ENCODE data around the gene TOX2. TPM values are rescaled to one million over a fixed set of nuclear protein-coding genes. Genes with fewer than 3 reads are reported as not detected.

TOX2 gene
- total RNA-seq, 1 donor from 2014 or later: 3.9 TPM

DNA sequence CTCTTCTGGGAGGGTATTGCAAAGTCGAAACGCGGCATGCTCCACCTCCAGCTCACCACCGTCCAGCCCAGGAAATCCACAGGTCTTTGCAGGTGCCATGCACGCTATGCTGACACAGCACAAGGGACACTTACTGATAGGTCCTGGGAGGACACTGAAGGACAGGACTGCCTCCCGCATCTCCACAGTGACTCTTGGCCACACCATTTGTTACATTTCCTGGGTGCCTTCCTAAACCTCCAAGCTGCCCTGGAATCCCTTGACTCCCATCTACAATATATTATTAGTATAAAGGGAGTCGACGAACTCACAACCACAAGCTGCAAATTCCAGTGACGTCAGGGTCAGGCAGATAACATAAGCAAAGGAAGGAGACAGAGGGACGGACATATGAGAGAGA lies 165.4 kb downstream of the TOX2 start:
- DNase-seq (ENCODE audit: low spot score): no peak

DNA sequence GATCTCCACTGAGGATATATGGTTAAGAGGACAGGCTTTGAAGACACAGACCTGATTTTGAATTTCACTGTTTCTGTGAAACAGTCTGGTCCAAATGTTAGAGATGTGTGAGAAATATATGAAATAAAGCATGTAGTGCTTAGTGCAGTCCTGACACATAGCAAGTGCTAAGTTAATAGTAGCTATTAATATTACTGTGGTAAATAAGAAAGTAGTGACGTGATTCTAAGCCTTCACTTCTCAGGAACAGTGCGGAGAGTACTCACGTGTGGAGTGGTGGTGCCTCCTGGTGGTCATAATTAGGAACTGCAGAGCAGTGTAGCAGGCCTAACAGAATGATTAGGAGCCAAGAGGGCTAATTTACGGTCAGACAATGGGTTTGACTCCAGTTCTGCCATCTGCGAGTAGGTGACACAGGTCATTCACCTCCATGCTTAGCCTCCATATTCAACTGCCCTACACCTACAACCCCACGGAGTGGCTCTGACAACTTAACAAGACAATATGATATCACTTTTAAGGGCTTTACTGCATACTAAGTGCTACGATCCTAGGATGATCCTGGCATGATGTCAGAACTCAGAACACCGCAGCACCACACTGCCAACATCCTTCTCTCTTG lies 166.1 kb downstream of the TOX2 start:
- peak; percentile 81 for DNase-seq (ENCODE audit: low spot score)

DNA sequence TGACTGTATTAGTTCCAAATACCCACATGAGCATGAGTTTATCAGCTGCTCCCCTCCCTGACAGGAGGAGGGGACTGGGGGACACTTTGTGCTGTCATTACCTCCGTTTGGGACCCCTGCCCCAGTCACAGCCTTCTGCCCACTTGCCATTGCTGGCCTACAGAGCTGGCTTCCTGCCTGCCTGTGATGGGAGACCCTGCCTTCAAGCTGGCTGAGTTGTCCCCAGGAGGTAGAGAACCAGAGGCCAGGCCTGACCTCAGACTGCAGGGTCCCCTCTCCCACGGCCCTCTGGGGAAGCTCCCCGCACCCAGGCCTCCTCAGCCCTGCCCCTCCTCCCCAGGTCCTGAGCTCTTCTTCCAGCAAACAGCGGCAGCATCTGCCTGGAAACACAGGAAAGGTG lies 166.8 kb downstream of the TOX2 start:
- DNase-seq (ENCODE audit: low spot score): peak; percentile 42

DNA sequence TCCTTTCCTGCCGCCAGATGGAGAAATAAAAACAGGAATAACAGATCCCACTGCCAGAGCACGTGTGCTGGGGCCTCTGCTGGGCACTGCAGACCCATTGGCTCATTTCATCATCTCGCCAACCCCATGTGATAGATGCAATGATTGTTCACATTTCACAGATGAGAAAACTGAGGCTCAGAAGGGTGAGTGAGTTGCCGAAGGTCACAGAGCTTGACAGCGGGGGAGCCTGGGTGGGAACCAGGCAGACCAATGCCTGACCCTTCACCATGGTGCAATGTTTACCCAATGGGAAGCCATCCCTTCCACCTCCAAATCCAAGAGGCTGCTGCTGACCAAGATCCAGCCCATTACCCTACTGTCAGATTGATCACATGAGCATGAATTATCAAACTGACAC lies 167.2 kb downstream of the TOX2 start:
- peak; percentile 30 for DNase-seq (ENCODE audit: low spot score)

DNA sequence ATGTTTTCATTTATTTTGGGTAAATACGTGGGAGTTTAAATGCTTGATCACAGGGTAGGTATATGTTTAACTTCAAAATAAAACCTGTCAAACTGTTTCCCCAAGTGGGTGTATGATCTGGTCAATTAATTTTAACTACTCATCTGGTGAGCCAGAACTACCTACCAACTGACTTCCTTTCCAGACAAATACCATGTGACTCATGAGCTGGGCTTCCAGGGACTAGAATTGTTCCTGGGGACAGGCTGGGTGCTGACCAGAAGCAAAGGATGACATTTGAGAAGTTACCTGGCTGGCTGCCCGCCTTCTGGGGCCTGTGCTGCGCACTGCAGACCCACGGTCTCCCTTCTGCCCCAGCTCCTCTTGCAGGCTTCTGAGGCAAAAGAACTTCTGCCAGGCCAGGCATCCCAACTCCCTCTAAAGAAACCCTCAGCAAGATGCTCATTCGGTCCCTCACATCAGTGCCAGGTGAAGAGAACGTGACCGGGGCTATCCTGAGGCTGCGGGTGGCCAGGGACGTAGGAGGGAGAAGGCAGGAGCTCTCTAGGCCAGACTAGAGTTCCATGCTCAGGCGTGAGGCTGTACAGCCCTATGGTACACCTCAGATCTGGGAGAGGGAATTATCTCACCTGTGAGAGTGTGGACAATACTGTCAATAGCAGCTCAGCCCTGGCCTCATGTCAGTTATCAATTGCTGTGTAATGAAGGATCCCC lies 168.7 kb downstream of the TOX2 start:
- peak; percentile 38 for DNase-seq (ENCODE audit: low spot score)

DNA sequence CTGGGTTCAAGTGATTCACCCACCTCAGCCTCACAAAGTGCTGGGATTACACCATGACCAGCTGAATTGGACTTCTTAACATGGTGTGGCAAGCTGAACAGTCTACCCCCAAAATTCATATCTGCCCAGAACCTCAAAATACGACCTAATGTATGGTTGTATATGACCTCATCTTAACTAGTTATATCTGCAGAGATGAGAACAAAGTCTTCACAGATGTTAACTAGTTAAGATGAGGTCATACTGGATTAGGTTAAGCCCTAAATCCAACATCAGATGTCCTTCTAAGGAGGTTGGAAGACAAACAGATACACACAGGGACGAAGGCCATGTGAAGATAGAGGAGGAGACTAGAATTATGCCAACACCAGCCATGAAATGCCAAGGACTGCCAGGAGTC lies 169.8 kb downstream of the TOX2 start:
- DNase-seq (ENCODE audit: low spot score): peak; percentile 8

DNA sequence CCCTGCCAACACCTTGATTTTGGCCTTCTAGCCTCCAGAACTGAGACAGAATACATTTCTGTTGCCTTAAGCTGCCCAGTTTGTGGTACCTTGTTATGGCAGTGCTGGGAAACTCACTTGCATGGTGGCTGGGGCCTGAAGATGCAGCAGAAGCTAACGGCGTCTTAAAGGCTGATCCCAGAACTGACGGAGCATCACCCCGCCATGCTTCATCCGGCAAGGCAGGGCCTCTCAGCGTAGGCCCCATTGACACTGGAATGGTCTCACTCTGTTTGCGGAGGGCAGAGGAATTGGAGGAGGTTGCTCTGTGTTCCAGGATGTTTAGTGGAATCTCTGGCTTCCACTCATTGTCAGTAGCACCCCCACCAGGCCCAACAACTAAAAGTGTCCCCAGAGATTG lies 170.2 kb downstream of the TOX2 start:
- no peak for DNase-seq (ENCODE audit: low spot score)

DNA sequence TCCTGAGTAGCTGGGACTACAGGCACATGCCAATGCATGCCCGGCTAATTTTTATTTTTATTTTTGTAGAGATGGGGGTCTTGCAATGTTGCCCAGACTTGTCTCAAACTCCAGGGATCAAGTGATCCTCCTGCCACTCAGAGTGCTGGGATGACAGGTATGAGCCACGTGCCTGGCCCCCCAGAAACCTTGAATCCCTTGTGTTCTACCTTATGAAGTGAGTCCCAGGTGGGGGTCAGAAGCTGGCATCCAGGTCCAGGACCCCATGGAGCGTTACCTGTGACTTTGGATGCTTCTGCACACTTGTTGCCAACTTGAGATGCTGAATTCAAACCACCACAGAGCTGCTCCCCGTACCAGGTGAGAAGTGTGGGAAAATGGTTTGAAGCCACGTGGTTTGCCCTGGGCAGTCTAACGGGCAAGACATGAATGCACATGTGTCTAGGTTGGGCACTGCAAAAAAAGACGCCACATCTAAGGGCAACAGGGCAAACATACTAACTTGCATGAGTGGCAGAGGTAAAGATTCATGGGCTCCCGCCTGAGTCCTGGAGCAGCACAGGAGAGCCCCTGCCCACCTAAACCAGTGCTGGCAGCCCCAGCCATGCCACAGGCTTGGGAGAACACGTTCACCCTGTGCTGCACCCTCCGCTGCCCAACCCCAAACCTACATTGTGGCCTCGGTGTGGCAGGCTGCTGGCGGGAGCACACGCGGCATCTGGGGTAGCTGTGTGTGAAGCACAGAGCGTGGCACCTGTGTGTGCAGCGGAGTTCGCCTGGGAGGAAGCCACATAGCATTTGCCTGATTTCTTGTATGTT lies 171.2 kb downstream of the TOX2 start:
- peak; percentile 31 for DNase-seq (ENCODE audit: low spot score)

DNA sequence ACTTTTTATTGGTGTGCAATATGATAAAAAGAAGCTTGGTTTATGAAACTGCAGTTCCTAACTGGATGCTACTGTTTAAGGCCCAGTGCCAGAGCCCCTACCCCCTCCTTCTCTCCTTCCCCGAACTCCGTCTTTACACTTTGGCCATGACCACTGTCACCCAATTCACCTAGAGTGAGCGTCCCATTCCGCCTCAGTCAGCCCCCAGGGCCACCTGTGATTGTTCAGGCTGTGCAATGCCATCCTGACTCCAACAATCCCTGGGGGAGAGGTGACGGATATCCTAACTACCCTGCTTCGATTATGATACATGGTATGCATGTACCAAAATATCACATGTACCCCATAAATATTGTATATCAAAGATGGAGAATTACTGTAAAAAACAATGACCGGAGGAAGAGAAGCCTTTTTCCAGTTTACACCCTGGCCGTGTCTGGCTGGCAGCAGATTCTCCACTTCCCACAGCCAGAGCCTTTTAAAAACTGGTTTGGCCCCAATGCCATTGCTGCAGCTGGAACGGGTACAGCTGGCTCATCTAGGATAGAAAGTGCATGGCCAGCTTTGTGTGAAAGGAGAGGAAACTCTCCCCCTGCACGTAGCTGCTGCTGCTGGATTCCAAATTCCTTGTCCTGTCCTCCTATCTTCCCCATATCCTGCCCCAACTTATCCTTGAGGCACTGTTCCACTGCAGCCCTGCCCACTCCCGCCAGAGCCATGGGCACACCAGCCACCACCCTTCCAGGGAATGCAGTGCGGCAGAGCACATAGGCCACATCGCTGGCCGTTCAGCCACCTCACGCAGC lies 172.6 kb downstream of the TOX2 start:
- peak; percentile 8 for DNase-seq (ENCODE audit: low spot score)

DNA sequence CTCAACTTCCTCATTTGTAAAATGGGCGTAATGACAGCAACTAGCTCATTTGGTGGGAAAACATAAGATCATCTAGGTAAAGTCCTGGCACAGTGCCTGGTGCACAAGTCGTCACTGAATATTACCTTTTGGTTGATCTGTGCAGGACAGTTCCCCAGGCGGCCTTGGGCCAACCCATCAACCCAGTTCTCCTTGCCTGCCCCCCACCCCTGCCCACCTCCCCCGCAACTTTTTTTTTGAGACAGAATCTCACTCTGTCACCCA lies 173.1 kb downstream of the TOX2 start:
- DNase-seq (ENCODE audit: low spot score): no peak

DNA sequence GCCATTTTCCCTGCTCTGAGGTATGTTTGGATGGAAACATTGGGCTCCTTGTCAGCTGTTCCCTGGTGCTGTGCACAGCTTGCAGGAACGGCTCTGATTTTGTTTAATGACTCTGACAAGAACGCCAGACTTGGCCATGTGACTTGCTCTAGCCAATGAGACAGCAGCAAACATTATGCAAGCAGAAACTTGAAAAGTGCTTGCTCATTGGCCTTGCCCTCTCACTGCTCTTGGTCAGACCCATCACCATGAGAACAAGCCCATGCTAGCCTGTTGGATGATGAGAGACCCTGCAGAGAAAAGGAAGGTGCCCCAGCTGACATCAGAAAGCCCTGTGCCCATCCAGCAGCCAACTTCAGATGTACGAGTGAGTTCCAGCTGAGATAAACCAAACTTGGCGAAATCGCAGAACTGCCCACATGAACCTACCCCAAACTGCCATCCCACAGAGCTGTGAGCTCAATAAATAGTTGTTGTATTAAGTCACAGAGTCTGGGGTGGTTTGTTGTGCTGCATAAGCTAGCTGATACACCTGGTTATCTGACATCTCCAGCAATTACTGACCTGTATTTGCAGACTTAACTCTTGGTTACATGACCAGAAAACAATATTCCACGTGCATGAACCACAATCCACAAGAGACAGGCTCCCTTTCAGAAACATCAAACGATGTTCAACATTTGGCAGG lies 175.5 kb downstream of the TOX2 start:
- DNase-seq (ENCODE audit: low spot score): no peak

DNA sequence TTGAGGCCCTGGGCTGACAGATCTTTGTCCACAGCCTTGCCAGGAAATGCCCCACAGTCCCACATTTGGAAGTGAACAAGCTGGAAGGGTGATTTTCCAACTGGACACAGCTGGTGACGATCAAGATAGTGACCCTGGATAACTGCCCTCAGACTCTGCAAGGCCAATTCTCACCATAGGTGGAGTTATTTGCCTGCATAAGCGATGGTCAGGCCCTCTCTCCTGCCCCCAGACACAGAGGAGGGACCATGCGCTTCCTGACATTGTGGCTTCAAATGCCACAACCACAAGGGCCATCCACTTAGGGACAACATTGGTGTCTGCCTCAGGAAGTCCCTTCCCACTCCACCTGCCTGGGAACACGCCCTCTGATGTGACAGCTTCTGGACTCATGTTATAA lies 176.4 kb downstream of the TOX2 start:
- no peak for DNase-seq (ENCODE audit: low spot score)

DNA sequence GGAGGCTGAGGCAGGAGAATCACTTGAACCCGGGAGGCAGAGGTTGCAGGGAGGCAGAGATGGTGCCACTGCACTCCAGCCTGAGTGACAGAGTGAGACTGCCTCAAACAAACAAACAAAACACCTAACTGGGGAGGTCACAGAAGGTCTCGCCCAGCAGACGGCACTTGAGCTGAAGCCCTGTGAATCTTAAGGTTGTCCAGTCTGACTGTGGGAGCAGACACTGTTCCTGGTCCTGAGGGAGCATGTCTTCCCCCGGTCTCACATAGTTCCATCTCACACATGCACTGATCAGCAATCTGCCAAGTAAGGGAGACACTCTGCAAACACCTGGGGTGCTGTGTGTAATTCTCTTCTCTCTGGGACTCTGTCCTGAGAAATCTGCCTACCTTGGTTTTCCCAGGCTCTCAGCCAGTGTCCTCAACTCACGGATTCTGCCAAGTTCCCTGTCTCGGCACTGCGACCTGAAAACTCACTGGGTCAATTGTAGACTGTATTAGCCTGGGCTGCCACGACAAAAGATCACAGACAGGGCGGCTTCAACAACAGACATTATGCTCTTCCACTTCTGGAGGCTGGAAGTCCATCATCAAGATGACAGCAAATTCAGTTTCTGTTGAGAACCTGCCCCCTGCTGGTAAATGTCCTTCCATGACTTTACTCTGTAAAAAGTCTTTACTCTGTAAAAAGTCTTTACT lies 178.0 kb downstream of the TOX2 start:
- no peak for DNase-seq (ENCODE audit: low spot score)

DNA sequence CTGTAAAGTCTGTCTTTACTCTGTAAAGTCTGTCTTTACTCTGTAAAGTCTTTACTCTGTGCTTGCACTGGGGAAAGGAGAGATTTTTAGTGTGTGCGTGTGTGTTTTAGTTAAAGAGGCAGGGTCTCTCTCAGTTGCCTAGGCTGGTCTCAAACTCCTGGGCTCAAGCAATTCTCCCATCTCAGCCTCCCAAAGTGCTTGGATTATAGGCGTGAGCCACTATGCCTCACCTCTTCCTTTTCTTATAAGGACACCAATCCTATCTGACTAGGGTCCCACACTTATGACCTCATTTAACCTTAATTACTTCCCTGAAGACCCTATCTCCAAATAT lies 178.6 kb downstream of the TOX2 start:
- DNase-seq (ENCODE audit: low spot score): no peak

DNA sequence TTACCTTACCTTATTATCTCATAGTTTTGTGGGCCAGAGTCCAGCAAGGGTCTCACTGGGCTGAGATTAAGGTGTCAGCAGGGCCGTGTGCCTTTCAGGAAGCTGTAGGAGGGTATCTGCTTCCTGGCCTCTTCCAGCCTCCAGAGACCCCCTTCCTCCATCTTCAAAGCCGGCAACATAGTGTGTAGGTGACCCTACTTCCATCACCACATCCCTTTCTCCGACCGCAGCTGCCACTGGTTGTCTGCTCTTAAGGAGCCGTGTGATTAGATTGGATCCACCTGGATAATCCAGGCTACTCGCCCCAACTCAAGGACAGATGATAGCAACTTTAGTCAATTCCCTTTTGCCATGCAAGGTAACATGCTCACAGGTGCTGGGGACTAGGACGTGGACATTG lies 181.2 kb downstream of the TOX2 start:
- no peak for DNase-seq (ENCODE audit: low spot score)

DNA sequence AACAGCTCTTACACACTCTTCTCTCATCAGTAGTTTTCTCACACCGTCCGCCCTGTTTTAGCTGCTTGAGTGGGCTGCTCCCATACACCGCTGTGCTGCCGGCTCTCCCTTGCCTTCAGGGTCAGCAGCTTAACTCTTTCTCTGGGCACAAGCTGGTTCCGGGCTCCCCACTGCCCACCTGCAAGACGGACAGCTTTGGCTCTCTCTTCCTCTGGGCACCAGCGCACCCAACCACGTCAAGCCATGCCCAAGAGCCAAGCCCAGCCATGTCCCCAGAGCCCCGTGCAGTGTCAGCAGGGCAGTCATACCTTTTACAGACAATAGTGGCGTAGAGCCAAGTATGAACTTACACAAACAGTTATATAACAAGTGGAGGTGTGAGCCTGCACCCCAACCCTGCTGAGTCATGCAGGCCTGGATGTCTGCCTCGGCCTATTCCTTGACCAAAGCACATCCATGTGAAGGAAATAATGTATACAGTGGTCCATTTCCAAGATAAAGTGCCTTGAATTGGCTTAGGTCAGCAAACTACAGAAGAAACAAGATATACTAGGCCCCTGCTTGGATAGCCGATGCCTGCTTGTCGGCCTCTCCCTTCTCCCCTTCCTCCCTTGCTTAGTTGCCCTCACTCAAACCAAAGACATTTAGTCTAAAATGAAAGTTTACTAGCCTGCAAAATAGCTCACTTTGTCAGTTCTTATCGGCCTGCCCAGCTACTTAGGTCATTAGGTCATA lies 183.0 kb downstream of the TOX2 start:
- no peak for DNase-seq (ENCODE audit: low spot score)

DNA sequence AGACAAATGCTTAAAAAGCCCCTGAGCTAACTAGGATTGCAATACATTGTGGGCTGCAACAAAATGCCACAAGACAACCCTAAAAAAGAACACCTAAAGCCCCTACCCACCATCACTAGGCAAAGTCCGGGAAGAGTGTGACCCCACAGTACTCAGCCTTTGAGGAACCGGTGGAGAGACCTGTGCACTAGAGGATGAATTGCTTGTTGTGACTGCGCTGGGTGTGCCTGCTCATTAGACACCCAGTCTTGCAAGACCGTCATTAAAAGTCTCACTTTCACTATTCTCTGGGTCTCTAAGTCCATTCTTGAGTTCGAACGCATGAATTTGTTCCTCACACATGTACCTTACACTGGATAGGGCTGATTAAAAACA lies 183.6 kb downstream of the TOX2 start:
- no peak for DNase-seq (ENCODE audit: low spot score)

DNA sequence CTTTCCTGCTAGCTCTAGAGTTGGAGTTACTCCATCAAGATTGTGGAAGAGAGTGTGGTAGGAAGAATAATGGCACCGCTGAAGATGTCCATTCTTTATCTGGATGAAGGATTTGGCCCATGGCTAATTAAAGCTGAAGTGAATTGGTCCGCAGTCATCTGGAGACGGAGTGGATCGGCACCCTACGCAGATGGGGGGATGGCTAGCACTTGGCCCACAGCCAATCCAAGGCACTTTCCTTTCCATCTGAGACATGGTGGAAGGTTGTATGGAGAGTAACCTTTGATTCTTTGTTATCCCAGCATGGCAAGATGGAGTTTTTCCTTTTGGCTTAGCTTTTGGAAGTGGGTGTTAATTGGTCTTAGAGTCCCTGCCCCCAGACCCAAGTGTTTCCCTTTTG lies 184.0 kb downstream of the TOX2 start:
- no peak for DNase-seq (ENCODE audit: low spot score)

DNA sequence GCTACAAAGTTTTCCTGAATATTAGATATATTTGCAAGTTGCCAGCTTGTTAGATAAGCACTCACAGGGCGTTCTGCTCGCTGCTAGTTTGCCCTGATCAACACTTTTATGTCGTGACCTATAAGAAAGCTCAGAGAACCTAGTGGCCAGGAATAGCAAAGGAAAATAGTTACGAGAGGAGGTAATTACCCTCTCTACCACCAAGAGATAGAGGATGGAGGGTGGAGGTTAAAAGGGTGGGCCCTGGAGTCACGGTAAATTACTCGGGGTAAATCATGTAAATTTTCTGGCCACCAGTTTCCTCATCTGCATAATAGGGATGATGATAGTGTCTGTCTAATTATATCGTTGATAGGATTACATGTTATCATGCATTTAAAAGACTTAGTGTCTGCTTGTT lies 185.2 kb downstream of the TOX2 start:
- DNase-seq (ENCODE audit: low spot score): no peak

DNA sequence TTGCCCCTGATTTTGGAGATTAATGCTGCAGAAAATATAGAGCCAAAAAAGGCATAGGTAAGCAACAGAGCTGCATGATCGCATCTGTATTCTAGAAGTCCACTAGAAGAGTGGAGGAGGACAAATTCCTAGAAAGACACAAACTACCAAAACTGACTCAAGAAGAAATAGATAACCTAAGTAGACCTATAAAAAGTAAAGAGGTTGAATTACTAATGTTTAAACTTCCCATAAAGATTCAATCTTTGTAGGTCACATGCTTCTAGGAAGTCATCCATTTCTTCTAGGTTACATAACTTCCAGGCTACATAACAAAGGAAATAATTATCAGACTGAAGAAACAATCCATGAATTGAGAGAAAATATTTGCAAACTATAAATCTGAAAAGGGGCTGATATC lies 187.9 kb downstream of the TOX2 start:
- no peak for DNase-seq (ENCODE audit: low spot score)
